GM19023 (cell line): ENCODE results near the gene SLA2.
"Not testable (repeated sequence)": the region's sequence is repeated elsewhere in the genome, so short reads cannot be mapped to it uniquely, and the experiment has no call there.

ENCODE experiments used
- ATAC-seq: cut with Tn5 transposase; IDR thresholded peaks from one replicate; pipeline ENCODE4 v1.9.1; 2021; ENCODE audit warnings: mild to moderate bottlenecking, moderate library complexity; ENCODE audit not compliant: unreplicated experiment

Gene SLA2

DNA sequence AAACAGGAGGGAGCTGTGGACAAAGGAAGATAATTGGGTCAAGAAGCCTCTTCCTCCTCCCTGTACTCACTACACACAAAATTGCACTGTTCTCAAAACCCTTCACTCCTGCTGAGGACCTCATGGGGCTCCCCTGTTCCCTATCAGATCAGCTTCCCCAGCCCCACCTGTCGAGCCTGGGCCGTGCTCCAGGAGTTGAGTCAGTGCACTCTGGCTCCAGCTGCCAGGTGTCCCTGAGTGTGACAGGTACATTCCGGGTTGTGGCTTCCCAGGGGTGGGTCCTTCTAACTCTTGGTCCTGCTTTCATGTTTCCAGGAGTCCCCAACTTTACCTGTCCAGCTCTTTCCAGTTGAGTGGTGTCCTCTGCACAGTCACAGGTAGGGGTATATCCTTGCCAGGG, 32.0 kb downstream of the SLA2 start:
- ATAC-seq = no peak

GRCh38 chr20:36611625-36612024, 34.4 kb downstream of the SLA2 start:
- no peak for ATAC-seq

DNA sequence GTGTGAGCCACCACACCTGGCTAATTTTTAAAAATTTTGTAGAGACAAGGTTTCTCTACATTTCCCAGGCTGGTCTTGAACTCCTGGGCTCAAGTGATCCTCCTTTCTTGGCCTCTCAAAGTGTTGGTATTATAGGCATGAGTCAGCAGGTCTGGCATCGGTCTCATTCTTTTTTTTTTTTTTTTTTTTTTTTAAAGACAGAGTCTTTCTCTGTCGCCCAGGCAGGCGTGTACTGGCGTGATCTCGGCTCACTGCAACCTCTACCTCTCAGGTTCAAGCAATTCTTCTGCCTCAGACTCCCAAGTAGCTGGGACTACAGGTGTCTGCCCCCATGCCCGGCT, 37.6 kb downstream of the SLA2 start:
- ATAC-seq = not testable (repeated sequence)

DNA sequence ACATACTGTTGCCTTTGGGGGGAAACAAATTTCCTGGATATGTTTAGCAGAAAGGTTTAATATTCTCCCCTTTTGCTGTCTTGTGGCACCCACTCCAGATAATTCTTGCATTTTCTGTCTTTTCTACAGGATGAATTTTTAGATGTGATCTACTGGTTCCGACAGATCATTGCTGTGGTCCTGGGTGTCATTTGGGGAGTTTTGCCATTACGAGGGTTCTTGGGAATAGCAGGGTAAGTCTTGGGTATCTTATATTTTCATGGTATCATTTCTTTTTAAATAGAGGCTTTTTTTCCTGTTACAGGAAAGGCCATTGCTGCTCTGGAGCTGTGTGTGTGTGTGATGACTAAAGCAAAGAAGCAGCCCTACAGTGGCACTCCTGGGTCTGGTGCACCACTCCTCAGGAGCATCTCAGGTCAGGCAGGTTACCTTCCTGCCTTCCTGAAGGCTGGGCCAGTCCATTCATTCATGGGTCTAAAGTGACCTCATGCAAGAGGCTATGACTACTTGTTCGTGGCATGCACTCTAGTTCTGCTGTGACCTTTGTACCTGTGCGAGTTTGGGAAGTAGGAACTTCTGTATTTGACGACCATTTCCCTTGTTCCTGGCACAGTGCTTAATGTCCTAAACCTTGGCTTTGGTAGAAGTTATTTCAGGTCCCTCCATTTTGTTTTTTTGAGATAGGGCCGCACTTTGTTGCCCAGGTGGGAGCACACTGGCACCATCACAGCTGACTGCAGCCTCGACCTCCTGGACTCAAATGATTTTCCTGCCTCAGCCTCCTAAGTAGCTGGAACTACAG, 38.2 kb downstream of the SLA2 start:
- ATAC-seq = no peak

DNA sequence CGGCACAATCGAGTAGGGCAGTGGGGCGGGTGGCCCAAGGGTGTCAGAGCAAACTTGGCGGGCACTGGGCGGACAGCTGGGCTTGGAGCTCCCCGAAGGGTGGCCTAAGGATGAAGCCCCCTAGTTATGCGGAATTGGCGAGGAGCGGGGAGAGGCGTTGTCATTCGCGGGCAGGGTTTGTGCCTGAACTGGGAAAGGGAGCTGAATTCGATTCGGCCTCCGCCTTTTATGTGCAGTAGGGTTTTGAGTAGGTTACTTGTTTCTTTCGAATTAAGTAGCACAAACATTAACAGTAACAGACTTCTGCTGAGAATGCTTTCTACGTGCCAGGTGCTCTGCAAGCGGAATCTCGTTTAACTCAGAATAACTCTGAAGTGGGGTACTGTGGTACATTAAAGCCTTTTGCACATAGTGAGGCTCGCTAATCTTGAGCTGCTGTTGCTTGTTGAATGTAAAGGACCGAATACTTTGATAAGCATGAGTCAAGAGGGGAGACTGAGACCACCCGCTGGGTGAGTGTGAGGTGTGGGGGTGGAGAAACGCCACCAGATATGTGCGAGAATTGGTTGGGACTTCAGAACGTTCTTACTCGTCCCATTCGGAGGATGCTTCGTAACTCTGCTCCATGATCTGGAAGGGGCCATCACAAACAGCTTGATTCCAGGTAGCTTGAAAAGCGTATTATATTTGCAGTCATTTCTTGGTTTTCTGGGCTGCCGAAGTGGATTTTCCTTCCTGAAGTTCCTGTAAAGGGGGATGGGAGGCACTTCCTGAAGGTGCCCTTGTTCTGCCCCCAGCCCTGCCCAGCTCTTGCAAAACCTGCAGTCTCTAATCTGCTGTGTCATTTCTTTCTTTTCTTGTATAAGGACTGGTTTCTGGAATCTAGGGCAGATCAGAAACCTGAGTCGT, 39.6 kb downstream of the SLA2 start:
- ATAC-seq = no peak

- ATAC-seq = peak; percentile 86
Measured at GRCh38 chr20:36605399-36606157, 40.4 kb downstream of the SLA2 start, which contains the start of gene RAB5IF. Gene RAB5IF (plus strand): TSS chr20:36605779. CDS start chr20:36605952, 173 bp downstream.

DNA sequence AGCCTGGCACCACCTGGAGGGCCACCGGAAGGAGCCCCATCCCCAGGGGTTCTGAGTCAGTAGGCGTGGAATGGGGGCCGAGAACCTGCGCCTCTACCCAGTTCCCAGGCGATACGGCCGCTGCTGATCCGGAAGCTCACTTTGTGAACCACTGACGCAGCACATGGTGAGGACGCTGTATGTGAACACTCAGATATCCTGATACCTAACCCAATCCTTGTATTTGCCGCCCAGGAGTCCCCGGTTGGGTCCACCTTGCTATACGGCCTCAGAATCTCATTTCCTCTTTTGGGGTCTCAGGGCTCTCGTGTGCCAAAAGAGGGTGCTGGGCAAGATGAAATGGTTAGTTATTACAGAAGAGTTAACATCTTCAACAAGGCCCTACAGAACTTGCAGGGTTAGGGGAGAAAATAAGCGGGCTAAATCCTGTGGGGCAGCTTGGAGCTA, 41.0 kb downstream of the SLA2 start:
- ATAC-seq = peak; percentile 21

- ATAC-seq = no peak
Measured at GRCh38 chr20:36601540-36601939, 44.5 kb downstream of the SLA2 start.

DNA sequence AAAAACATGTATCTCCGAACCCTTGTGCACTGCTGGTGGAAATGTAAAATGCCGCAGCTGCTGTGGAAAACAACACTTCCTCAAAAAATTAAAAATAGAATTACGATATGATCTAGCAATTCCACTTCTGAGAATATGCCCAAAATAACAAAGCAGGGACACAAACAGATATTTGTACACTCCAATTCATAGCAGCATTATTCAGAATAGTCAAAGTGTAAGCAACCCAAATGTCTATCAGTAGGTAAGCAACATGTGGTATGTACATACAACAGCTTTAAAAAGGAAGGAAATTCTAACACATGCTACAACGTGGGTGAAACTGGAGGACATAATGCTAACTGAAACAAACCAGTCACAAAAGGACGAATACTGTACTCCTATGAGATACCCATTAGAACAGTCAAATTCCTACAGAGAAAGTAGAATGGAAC, 46.1 kb downstream of the SLA2 start:
- no peak for ATAC-seq

GRCh38 chr20:36593347-36593929, 52.6 kb downstream of the SLA2 start:
- ATAC-seq = no peak

DNA sequence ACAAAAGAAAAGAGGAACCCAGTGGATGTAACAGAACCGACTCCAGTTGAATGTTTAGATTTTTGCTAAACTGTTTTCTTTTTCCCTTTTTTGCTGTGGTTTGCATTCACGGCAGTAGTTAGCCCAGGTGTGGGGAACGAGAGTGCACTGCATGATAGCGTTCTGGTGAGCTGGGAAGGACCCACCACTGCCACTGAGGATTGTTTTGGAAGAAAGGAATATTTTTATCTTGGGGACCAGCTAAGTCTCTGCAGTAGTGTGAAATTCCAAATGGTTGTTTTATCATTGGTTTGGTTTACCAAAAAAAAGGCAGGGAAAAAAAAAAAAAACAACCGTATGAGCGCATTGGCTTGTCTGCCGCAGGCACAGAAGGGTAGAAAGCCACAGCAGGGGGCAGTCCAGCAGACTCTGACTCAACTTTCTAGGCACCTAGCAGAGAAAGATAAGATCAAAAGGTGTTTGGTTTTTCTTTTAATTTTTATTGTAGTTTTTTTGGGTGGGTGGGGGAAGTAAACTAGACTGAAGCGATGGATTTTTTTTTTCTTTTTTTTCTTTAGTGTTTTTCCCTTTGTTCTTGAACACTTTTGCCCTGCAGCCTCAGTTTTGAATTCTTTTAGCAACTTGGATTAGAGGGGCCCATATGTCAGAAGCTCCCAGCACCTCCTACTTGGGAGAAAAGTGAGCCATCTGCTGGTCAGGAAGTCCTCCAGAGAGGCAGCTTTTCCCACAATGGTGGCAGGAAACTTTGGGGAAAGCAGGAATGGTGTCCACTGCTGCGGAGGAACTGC, 53.9 kb downstream of the SLA2 start:
- ATAC-seq = no peak

- ATAC-seq = no peak
Measured at GRCh38 chr20:36591281-36591680, 54.7 kb downstream of the SLA2 start.

DNA sequence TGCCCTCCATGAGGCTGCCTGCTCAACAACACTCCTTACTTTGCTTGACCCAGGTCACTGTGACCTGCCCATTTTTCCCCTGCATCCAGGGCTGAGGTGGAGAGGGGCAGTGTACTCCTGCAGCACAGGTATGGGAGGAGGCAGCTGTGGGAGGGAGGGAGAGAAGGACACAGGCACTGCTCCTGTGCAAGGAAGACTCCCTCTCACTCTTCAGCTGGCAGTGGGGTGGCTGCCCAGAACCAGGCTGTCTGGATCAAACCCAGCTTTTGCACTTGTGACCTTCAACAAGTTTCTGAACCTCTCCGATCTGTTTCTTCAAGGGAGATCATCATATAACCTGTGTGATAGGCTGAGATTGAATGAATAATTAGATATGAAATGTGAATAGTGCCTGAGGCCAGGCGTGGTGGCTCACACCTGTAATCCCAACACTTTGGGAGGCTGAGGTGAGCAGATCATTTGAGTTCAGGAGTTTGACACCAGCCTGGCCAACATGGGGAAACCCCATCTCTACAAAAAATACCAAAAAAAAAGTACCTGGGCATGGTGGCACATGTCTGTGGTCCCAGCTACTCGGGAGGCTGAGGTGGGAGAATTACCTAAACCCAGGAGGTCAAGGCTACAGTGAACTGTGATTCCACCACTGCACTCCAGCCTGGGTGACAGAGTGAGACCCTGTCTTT, 58.5 kb downstream of the SLA2 start:
- no peak for ATAC-seq

GRCh38 chr20:36585410-36586125, 60.4 kb downstream of the SLA2 start:
- no peak for ATAC-seq

- no peak for ATAC-seq
Measured at GRCh38 chr20:36584018-36584481, 61.9 kb downstream of the SLA2 start.

DNA sequence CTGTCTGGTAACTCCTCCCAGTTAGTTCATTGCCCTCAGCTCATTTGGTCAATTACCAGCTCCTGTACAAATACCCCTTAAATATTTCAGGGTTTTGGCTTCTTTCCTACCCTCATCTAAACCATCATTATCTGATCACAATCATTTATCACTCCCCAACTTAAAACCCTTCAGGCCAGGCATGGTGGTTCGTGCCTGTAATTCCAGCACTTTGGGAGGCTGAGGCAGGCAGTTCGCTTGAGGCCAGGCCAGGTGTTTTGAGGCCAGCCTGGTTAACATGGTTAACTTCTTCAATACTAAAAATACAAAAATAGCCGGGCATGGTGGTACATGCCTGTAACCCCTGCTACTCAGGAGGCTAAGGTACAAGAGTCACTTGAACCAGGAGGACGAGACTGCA, 63.2 kb downstream of the SLA2 start:
- ATAC-seq = no peak

- no peak for ATAC-seq
Measured at GRCh38 chr20:36582322-36582721, 63.7 kb downstream of the SLA2 start.

DNA sequence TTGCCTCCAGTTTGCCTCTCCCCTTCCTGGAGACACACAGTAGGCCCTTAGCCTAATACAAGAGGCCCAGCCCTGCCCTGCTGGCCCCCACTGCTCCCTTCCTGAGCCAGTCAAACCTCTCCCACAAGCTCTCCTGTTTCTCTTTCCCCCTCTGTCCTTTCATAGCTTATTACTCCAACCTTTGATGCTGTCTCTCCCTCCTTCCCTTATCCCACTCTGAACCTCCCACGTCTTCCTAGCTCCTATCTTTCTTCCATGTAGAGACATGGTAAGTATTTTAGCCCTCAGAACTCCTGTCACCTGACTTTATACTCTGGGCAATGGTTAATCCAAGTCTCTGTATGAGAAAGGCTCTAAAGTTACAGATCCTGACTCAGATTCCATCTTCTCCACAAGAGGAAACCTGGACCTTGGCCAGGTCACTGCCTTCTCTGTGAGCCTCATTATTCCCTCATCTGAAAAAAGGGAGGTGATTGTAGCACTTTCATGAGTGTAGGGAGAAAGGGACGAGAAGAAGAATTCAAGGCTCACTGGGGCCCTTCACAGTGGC, 65.9 kb downstream of the SLA2 start:
- no peak for ATAC-seq
